ENCODE measurements around the gene PHKB. TPM values are rescaled to one million over a fixed set of nuclear protein-coding genes. Genes with fewer than 3 reads are reported as not detected.

PHKB gene
- total RNA-seq, 1 donor from 2014 or later = 109 TPM

DNA sequence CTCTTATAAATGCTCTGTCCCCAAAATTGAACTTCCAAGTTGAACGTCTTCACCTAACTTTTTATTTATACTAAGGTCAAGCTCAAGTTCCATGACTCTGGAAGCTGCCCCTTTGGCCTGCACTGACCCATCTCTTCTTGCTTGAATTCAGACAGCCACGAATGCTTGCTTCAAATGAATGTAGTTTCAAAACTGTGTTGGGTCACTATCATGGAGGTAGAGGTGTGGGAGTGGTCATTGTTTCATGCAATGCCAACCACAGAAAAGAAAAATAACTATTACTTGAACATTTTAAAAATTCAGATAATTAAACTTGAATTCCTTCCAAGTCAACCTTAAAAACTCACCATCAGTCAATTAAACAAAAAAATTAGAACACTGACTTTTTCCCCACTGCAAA is 2.8 kb upstream of the PHKB start:
- H4K20me1 ChIP-seq (ENCODE audit: low read depth) = peaks cover 3% of the 10 kb centered on the region
- peaks cover 22% of the 10 kb centered on the region for H3F3A ChIP-seq (ENCODE audit: low read depth)
- peaks cover 5% of the 10 kb centered on the region for H3K36me3 Mint-ChIP-seq
- H3K9me3 ChIP-seq (ENCODE audit: low read depth) = no peaks in the 10 kb centered on the region
- DNase-seq (ENCODE audit: low spot score) = no peak
- H3K36me3 ChIP-seq = peaks cover 13% of the 10 kb centered on the region
- H3K4me3 ChIP-seq = no peak overlapping the region
- H3K4me3 Mint-ChIP-seq = peak overlapping the region; percentile 19
- TF ChIP-seq EZH2phosphoT487 (IDR thresholded peaks at IDR 0.05) = no peak
- TF ChIP-seq, protein P1, sequence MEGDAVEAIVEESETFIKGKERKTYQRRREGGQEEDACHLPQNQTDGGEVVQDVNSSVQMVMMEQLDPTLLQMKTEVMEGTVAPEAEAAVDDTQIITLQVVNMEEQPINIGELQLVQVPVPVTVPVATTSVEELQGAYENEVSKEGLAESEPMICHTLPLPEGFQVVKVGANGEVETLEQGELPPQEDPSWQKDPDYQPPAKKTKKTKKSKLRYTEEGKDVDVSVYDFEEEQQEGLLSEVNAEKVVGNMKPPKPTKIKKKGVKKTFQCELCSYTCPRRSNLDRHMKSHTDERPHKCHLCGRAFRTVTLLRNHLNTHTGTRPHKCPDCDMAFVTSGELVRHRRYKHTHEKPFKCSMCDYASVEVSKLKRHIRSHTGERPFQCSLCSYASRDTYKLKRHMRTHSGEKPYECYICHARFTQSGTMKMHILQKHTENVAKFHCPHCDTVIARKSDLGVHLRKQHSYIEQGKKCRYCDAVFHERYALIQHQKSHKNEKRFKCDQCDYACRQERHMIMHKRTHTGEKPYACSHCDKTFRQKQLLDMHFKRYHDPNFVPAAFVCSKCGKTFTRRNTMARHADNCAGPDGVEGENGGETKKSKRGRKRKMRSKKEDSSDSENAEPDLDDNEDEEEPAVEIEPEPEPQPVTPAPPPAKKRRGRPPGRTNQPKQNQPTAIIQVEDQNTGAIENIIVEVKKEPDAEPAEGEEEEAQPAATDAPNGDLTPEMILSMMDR (IDR thresholded peaks at IDR 0.05) = no peak
- TF ChIP-seq EZH2 (IDR thresholded peaks at IDR 0.05) = no peak
- no peak overlapping the region for H3K27ac ChIP-seq
- no peak overlapping the region for H3K9ac ChIP-seq
- no peak overlapping the region for H3K4me2 ChIP-seq
- no peak overlapping the region for H2AFZ ChIP-seq (replicated peaks)
- no peaks in the 10 kb centered on the region for H3K27me3 ChIP-seq
- H3K79me2 ChIP-seq (ENCODE audit: low read depth) = peaks cover 38% of the 10 kb centered on the region
- H3K27ac Mint-ChIP-seq = no peak overlapping the region
- H3K4me1 Mint-ChIP-seq = peaks cover 26% of the 10 kb centered on the region
- peaks cover 2% of the 10 kb centered on the region for H3K27me3 Mint-ChIP-seq (ENCODE audit: insufficient read depth, low read depth)
- no peaks in the 10 kb centered on the region for H3K9me3 Mint-ChIP-seq
- peaks cover 22% of the 10 kb centered on the region for H3K4me1 ChIP-seq

DNA sequence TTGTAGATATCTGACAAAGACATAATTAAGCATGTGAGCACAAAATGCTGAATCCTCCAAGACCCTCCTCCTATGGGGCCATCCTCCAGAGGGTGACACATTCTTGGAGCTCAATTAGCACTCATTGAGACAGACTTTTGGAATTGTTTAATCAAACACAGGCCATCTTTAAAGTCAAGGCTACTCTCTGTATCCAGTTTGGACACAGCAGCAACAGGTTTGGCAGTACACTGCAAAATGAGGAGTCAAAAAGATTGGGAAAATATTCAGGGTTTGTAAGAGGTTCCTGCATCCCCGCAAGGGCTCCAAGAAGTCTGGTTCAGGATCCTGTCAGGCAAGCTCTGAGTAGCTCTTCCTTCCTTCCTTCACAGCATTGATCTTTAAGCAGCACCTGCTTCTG is 1.5 kb upstream of the PHKB start:
- H3K4me2 ChIP-seq = peak overlapping the region; percentile 80
- Mint-ChIP-seq H3K4me3 (peak overlapping the region; percentile 99), H3K36me3 (peaks cover 4% of the 10 kb centered on the region), H3K27me3 (ENCODE audit: insufficient read depth, low read depth) (peaks cover 2% of the 10 kb centered on the region), H3K27ac (peak overlapping the region; percentile 40), H3K9me3 (no peaks in the 10 kb centered on the region), H3K4me1 (peaks cover 34% of the 10 kb centered on the region)
- TF ChIP-seq, protein P1 (IDR thresholded peaks at IDR 0.05) = no peak
- no peak for TF ChIP-seq EZH2phosphoT487 (IDR thresholded peaks at IDR 0.05)
- TF ChIP-seq EZH2 (IDR thresholded peaks at IDR 0.05) = no peak
- H3K36me3 ChIP-seq = peaks cover 5% of the 10 kb centered on the region
- peaks cover 48% of the 10 kb centered on the region for H3K79me2 ChIP-seq (ENCODE audit: low read depth)
- DNase-seq (ENCODE audit: low spot score) = no peak
- peak overlapping the region; percentile 94 for H3K9ac ChIP-seq
- no peaks in the 10 kb centered on the region for H3K27me3 ChIP-seq
- peaks cover 6% of the 10 kb centered on the region for H4K20me1 ChIP-seq (ENCODE audit: low read depth)
- H3K9me3 ChIP-seq (ENCODE audit: low read depth) = no peaks in the 10 kb centered on the region
- no peak overlapping the region for H2AFZ ChIP-seq (replicated peaks)
- peak overlapping the region; percentile 82 for H3K4me3 ChIP-seq
- H3K4me1 ChIP-seq = peaks cover 33% of the 10 kb centered on the region
- peaks cover 22% of the 10 kb centered on the region for H3F3A ChIP-seq (ENCODE audit: low read depth)
- no peak overlapping the region for H3K27ac ChIP-seq

DNA sequence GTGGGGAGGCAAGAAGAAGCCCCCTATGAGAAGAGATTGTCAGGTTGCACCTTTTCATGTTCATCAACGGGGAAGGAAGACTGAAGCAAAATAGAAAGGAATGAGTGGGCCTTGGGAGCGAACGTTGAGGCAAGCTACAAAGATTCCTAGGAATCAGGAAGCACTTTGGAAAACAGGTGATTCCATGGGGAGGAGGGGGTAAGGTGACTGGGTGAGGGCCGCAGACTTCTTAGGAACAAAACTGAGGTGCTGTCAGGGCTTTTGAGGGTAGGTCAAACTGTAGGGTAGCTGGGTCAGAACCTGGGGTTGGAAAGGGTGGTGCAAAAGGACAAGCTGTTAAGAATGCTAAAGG is 796 bp upstream of the PHKB start:
- H3K27me3 Mint-ChIP-seq (ENCODE audit: insufficient read depth, low read depth) = peaks cover 2% of the 10 kb centered on the region
- H3K4me1 ChIP-seq = peaks cover 33% of the 10 kb centered on the region

More for the DNA sequence above, 796 bp upstream of the PHKB start:
- peak overlapping the region; percentile 91 for H2AFZ ChIP-seq (replicated peaks)
- peak overlapping the region; percentile 94 for H3K9ac ChIP-seq
- H3K4me3 ChIP-seq = peak overlapping the region; percentile 82
- TF ChIP-seq EZH2 (IDR thresholded peaks at IDR 0.05) (no peak), EZH2phosphoT487 (IDR thresholded peaks at IDR 0.05) (no peak)
- TF ChIP-seq, protein P1 (IDR thresholded peaks at IDR 0.05) = no peak
- H3K27me3 ChIP-seq = no peaks in the 10 kb centered on the region
- Mint-ChIP-seq H3K4me3 (peak overlapping the region; percentile 99), H3K9me3 (no peaks in the 10 kb centered on the region), H3K27ac (peak overlapping the region; percentile 97), H3K4me1 (peaks cover 34% of the 10 kb centered on the region), H3K36me3 (peaks cover 2% of the 10 kb centered on the region)
- no peak for DNase-seq (ENCODE audit: low spot score)
- H3K36me3 ChIP-seq = peaks cover 5% of the 10 kb centered on the region
- H3F3A ChIP-seq (ENCODE audit: low read depth) = peaks cover 22% of the 10 kb centered on the region
- H4K20me1 ChIP-seq (ENCODE audit: low read depth) = peaks cover 6% of the 10 kb centered on the region
- peak overlapping the region; percentile 100 for H3K27ac ChIP-seq
- H3K9me3 ChIP-seq (ENCODE audit: low read depth) = no peaks in the 10 kb centered on the region
- H3K4me2 ChIP-seq = peak overlapping the region; percentile 80
- H3K79me2 ChIP-seq (ENCODE audit: low read depth) = peaks cover 54% of the 10 kb centered on the region

Data from neural progenitor cell (in vitro differentiated cells).